ENCODE results near the gene LAMA2.

Gene LAMA2

DNA sequence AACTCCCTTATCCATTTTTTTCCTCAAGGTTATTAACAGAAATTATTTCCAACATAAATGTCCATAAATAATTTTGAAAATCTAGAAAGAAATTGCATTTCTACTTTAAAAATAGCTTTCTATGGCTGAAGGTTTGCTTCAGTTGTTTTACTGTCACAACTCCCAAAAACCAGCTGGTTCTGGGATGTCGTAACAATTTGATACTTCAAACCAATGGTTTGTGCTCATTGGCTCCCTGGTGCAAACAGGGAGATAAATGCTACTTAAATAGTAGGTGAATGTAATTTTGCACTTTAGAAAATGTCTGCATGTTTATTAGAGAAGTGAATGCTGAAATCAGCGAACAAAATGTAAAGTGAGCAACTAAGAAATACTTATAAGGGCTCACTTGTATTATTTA, 31.1 kb downstream of the LAMA2 start:
- TF ChIP-seq TAF1 (IDR thresholded peaks at IDR 0.05; ENCODE audit: borderline replicate concordance, insufficient read depth, low read length), result no peak
- TF ChIP-seq, protein P1, sequence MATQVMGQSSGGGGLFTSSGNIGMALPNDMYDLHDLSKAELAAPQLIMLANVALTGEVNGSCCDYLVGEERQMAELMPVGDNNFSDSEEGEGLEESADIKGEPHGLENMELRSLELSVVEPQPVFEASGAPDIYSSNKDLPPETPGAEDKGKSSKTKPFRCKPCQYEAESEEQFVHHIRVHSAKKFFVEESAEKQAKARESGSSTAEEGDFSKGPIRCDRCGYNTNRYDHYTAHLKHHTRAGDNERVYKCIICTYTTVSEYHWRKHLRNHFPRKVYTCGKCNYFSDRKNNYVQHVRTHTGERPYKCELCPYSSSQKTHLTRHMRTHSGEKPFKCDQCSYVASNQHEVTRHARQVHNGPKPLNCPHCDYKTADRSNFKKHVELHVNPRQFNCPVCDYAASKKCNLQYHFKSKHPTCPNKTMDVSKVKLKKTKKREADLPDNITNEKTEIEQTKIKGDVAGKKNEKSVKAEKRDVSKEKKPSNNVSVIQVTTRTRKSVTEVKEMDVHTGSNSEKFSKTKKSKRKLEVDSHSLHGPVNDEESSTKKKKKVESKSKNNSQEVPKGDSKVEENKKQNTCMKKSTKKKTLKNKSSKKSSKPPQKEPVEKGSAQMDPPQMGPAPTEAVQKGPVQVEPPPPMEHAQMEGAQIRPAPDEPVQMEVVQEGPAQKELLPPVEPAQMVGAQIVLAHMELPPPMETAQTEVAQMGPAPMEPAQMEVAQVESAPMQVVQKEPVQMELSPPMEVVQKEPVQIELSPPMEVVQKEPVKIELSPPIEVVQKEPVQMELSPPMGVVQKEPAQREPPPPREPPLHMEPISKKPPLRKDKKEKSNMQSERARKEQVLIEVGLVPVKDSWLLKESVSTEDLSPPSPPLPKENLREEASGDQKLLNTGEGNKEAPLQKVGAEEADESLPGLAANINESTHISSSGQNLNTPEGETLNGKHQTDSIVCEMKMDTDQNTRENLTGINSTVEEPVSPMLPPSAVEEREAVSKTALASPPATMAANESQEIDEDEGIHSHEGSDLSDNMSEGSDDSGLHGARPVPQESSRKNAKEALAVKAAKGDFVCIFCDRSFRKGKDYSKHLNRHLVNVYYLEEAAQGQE (IDR thresholded peaks at IDR 0.05; ENCODE audit: insufficient read depth in 1 of 2, low read depth in 2 of 2, low read length in 2 of 2), result no peak
- TF ChIP-seq SIN3A (IDR thresholded peaks at IDR 0.05; ENCODE audit: borderline replicate concordance, insufficient read depth, low read length), result no peak
- TF ChIP-seq FOXP2 (optimal IDR thresholded peaks at IDR 0.05; ENCODE audit: borderline replicate concordance, extremely low read depth, extremely low read length, insufficient read depth), result no peak
- TF ChIP-seq POLR2AphosphoS5 (IDR thresholded peaks at IDR 0.05; ENCODE audit: low read depth, low read length), result no peak

DNA sequence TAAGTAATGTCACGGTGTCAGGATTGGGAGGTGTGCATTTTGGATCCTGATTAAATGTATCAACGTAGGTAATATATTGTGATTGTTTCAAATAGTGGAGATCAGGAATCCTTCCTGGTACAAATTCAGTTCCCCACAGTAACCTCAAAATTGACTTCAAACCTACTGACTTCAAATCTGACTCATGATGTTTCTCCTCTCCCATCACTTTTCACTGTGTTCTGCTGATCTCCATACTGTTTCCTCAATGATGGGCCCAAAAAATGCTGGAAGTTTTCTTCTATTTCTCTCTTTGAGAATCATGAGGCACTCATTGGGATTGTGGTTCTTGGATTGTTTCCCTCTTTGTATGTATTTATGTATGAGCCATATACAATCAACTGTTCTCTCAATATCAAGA, 35.9 kb downstream of the LAMA2 start:
- TF ChIP-seq, protein P1 (IDR thresholded peaks at IDR 0.05; ENCODE audit: insufficient read depth in 1 of 2, low read depth in 2 of 2, low read length in 2 of 2), result no peak

DNA sequence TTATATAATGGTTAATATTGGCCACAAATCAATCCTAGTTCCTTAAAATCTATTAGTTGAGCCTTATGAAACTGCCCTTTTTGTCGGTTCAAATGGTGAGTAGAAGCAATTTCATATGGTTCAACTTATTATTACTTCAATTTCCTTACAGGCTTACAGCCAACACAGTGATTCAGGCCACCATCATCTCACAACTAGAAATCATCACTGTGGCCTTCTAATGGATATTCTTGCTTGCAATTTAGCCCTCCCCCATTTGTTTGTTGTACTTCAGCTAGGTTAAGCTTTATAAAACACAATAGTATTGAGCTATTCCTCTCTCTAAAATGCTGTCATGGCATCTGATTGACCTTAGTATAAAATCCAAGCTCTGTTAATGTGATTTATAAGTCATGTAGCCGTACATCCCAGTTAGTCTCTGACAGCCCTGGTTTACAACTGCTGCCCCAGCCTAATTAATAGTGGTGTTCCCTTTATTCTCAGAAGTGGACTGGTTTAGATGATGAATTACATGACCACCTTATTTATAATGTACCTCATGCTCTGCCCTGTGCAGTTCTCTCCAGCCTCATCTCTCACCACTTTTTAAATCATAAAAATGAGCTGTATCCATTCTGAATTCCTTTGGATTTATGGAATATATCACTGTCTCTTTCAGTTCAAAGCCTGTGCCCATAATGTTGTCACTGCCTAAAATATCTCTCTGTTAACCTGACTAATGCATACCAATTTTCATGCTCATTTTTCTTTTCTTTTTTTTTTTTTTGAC, 36.7 kb downstream of the LAMA2 start:
- TF ChIP-seq SIN3A (IDR thresholded peaks at IDR 0.05; ENCODE audit: borderline replicate concordance, insufficient read depth, low read length) (no peak), TAF1 (IDR thresholded peaks at IDR 0.05; ENCODE audit: borderline replicate concordance, insufficient read depth, low read length) (no peak), POLR2AphosphoS5 (IDR thresholded peaks at IDR 0.05; ENCODE audit: low read depth, low read length) (no peak), FOXP2 (optimal IDR thresholded peaks at IDR 0.05; ENCODE audit: borderline replicate concordance, extremely low read depth, extremely low read length, insufficient read depth) (no peak)
- TF ChIP-seq, protein P1 (IDR thresholded peaks at IDR 0.05; ENCODE audit: insufficient read depth in 1 of 2, low read depth in 2 of 2, low read length in 2 of 2), result no peak

DNA sequence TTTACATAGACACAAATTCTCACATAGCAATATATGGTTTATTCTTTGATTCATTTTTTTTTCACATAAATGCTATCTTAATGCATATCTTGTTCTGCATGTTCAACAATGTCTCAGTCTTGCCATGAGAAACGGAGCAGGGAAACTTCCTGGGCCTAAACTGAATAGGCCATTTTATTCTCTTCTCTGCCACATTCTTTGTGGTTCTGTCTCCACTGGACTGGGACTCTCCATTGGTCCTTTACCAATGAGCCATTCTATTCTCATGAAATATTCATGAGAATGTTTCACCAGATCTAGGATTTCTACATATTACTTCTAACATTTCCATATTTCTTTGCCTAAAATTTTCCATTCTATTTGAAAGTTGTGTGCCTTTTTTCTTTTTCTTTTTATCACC, 42.8 kb downstream of the LAMA2 start:
- TF ChIP-seq POLR2AphosphoS5 (IDR thresholded peaks at IDR 0.05; ENCODE audit: low read depth, low read length), result no peak
- TF ChIP-seq TAF1 (IDR thresholded peaks at IDR 0.05; ENCODE audit: borderline replicate concordance, insufficient read depth, low read length), result no peak
- TF ChIP-seq FOXP2 (optimal IDR thresholded peaks at IDR 0.05; ENCODE audit: borderline replicate concordance, extremely low read depth, extremely low read length, insufficient read depth), result no peak
- no peak for TF ChIP-seq SIN3A (IDR thresholded peaks at IDR 0.05; ENCODE audit: borderline replicate concordance, insufficient read depth, low read length)
- TF ChIP-seq, protein P1 (IDR thresholded peaks at IDR 0.05; ENCODE audit: insufficient read depth in 1 of 2, low read depth in 2 of 2, low read length in 2 of 2), result no peak

DNA sequence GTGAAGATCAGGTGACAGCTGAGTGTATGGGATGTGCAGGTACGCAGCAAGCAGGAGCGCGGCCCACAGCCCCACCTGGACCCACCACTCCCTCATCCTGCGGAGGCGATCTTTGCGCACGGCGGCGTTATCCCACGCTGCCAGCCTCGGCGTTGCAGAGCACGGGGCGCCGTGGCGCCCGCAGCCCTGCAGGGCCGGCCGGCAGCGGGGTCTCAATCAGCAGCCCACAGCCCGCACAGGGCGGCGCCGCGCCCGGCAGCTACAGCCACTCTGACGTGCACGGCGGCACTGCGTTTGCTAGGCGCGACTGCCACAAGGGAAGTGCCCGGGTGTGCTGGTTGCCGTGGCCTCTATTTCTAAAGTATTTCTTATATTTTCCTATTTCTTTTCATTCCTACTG, 46.9 kb downstream of the LAMA2 start:
- TF ChIP-seq FOXP2 (optimal IDR thresholded peaks at IDR 0.05; ENCODE audit: borderline replicate concordance, extremely low read depth, extremely low read length, insufficient read depth), result no peak
- TF ChIP-seq, protein P1 (IDR thresholded peaks at IDR 0.05; ENCODE audit: insufficient read depth in 1 of 2, low read depth in 2 of 2, low read length in 2 of 2), result no peak
- TF ChIP-seq TAF1 (IDR thresholded peaks at IDR 0.05; ENCODE audit: borderline replicate concordance, insufficient read depth, low read length), result no peak
- no peak for TF ChIP-seq POLR2AphosphoS5 (IDR thresholded peaks at IDR 0.05; ENCODE audit: low read depth, low read length)
- no peak for TF ChIP-seq SIN3A (IDR thresholded peaks at IDR 0.05; ENCODE audit: borderline replicate concordance, insufficient read depth, low read length)

All from PFSK-1 (cell line).